DND-41 (cell line): Measurements from ENCODE around the gene SLC22A17.
A peak's percentile ranks its signal among the peaks of the same experiment; 100 is the strongest.

Source experiments
- ATAC-seq: fragments of 200-7000 bp; cut with Tn5 transposase; 3 replicates; pipeline ENCODE4 v1.9.1; 2021; ENCODE audit warnings: low read depth; ENCODE audit not compliant: insufficient read depth
- DNase-seq: peaks from one replicate; pipeline ENCODE4 v3.0.0-alpha.2; 2020
- H2AFZ ChIP-seq: 2 replicates; pipeline ENCODE4 v1.6.0; 2012; ENCODE audit warnings: low read depth, low read length
- H3K27ac ChIP-seq: 2 replicates; pipeline ENCODE4 v1.5.1; 2012; ENCODE audit warnings: low read length, inconsistent platforms
- H3K27me3 ChIP-seq: fragments of 200-600 bp; sonication (generic); 2 replicates; pipeline ENCODE4 v1.6.0; 2012; ENCODE audit warnings: low read length, mild to moderate bottlenecking, inconsistent platforms; ENCODE audit not compliant: insufficient read depth, poor library complexity
- H3K36me3 ChIP-seq: 2 replicates; pipeline ENCODE4 v1.5.1; 2012; ENCODE audit warnings: low read length, inconsistent platforms; ENCODE audit not compliant: insufficient read depth
- H3K4me1 ChIP-seq: 2 replicates; pipeline ENCODE4 v1.5.1; 2012; ENCODE audit warnings: mild to moderate bottlenecking, low read length; ENCODE audit not compliant: insufficient read depth
- H3K4me2 ChIP-seq: 2 replicates; pipeline ENCODE4 v1.6.0; 2012; ENCODE audit warnings: mild to moderate bottlenecking, moderate library complexity, low read length, inconsistent platforms; ENCODE audit not compliant: insufficient read depth
- H3K4me3 ChIP-seq, 2 experiments: fragments of 200-600 bp in 1 of 2; shearing (Covaris generic) in 1 of 2; 2 replicates each; pipeline ENCODE4 v1.5.1; 2012 to 2016; ENCODE audit warnings: inconsistent platforms in 2 of 2, low read length in 2 of 2, mild to moderate bottlenecking in 2 of 2, low read depth in 1 of 2, moderate library complexity in 1 of 2
- H3K79me2 ChIP-seq: 2 replicates; pipeline ENCODE4 v1.6.0; 2012; ENCODE audit warnings: low read length, inconsistent platforms; ENCODE audit not compliant: insufficient read depth
- H3K9ac ChIP-seq: 2 replicates; pipeline ENCODE4 v1.6.0; 2012; ENCODE audit warnings: low read depth, mild to moderate bottlenecking, inconsistent platforms, low read length, moderate library complexity
- H3K9me3 ChIP-seq: 2 replicates; pipeline ENCODE4 v1.5.1; 2012; ENCODE audit warnings: low read length, moderate library complexity, mild to moderate bottlenecking, inconsistent platforms; ENCODE audit not compliant: insufficient read depth, severe bottlenecking
- H4K20me1 ChIP-seq: 2 replicates; pipeline ENCODE4 v1.6.0; 2012; ENCODE audit warnings: low read length; ENCODE audit not compliant: insufficient read depth
- EZH2 ChIP-seq: IDR thresholded peaks from 3 replicates; pipeline ENCODE4 v1.6.1; 2012; ENCODE audit warnings: borderline replicate concordance, low read depth, mild to moderate bottlenecking, moderate library complexity, low read length, inconsistent platforms; ENCODE audit not compliant: severe bottlenecking
- TF ChIP-seq, protein P1 (sequence below): IDR thresholded peaks from 2 replicates; pipeline ENCODE4 v1.5.1; 2012; ENCODE audit warnings: borderline replicate concordance, low read length, moderate library complexity, mild to moderate bottlenecking; ENCODE audit not compliant: poor library complexity, severe bottlenecking; ENCODE audit errors: extremely low read depth

SLC22A17 gene

GRCh38 chr14:23299986-23300686, 52.6 kb downstream of the SLC22A17 start:
- H3K27me3 ChIP-seq, result no peaks in the 10 kb centered on the region
- no peak for ATAC-seq
- DNase-seq, result no peak
- TF ChIP-seq, protein P1, sequence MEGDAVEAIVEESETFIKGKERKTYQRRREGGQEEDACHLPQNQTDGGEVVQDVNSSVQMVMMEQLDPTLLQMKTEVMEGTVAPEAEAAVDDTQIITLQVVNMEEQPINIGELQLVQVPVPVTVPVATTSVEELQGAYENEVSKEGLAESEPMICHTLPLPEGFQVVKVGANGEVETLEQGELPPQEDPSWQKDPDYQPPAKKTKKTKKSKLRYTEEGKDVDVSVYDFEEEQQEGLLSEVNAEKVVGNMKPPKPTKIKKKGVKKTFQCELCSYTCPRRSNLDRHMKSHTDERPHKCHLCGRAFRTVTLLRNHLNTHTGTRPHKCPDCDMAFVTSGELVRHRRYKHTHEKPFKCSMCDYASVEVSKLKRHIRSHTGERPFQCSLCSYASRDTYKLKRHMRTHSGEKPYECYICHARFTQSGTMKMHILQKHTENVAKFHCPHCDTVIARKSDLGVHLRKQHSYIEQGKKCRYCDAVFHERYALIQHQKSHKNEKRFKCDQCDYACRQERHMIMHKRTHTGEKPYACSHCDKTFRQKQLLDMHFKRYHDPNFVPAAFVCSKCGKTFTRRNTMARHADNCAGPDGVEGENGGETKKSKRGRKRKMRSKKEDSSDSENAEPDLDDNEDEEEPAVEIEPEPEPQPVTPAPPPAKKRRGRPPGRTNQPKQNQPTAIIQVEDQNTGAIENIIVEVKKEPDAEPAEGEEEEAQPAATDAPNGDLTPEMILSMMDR, result no peak
- TF ChIP-seq EZH2, result no peak
- peak overlapping the region; percentile 89 for H3K27ac ChIP-seq
- peak overlapping the region; percentile 82; the same call in 1 of the 2 replicates for H2AFZ ChIP-seq
- H3K4me1 ChIP-seq, result peaks cover 38% of the 10 kb centered on the region
- H3K79me2 ChIP-seq, result peaks cover 16% of the 10 kb centered on the region
- H3K4me3 ChIP-seq, result peak overlapping the region; percentile 70 to 87
- no peaks in the 10 kb centered on the region for H4K20me1 ChIP-seq
- H3K9me3 ChIP-seq, result no peaks in the 10 kb centered on the region
- peak overlapping the region; percentile 98 for H3K4me2 ChIP-seq
- H3K9ac ChIP-seq, result peak overlapping the region; percentile 90
- peaks cover 35% of the 10 kb centered on the region for H3K36me3 ChIP-seq

DNA sequence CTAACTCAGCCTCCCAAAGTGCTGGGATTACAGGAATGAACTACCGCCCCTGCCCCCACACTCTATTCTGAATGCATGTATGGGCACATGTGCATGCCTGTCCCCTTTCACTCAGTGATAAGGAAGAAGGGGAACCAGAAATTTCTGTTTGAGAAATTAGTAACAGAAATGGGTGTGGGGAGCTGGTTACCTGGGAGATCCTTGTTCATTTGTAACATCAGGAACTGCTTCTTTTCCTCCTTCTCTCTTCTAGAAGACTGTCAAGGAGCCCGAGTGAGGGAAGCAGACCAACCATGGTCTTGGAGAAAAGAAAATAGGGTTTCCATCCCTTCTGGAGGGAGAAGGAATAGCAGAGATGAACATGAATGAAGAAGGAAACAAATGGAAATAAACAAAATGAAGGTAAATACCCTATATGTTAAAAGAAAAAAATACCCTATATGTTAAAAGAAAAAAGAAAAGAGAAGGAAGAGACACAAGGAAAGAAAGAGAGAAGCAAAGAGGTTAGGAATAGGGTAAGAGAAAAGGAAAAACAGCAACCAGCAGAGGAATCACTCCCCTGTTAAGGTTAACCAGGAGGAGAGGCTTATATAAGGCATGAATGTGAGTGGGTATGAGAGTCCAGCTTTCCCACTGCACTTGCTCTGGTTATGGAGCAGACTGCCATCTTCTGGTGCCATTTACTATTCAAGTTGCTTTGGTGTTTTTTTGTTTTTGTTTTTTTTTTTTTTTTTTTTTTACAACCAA, 53.3 kb downstream of the SLC22A17 start:
- Histone ChIP-seq H2AFZ (no peak overlapping the region), H3K4me2 (peak overlapping the region; percentile 98; the same call in 1 of the 2 replicates), H3K27me3 (no peaks in the 10 kb centered on the region), H3K4me3 (no peak overlapping the region), H4K20me1 (no peaks in the 10 kb centered on the region), H3K9me3 (no peaks in the 10 kb centered on the region), H3K4me1 (peaks cover 37% of the 10 kb centered on the region), H3K9ac (peak overlapping the region; percentile 90; the same call in 1 of the 2 replicates), H3K36me3 (peaks cover 35% of the 10 kb centered on the region), H3K27ac (no peak overlapping the region), H3K79me2 (peaks cover 16% of the 10 kb centered on the region)
- DNase-seq, result no peak
- ATAC-seq, result no peak
- TF ChIP-seq, protein P1, result peak; percentile 32
- TF ChIP-seq EZH2, result no peak

DNA sequence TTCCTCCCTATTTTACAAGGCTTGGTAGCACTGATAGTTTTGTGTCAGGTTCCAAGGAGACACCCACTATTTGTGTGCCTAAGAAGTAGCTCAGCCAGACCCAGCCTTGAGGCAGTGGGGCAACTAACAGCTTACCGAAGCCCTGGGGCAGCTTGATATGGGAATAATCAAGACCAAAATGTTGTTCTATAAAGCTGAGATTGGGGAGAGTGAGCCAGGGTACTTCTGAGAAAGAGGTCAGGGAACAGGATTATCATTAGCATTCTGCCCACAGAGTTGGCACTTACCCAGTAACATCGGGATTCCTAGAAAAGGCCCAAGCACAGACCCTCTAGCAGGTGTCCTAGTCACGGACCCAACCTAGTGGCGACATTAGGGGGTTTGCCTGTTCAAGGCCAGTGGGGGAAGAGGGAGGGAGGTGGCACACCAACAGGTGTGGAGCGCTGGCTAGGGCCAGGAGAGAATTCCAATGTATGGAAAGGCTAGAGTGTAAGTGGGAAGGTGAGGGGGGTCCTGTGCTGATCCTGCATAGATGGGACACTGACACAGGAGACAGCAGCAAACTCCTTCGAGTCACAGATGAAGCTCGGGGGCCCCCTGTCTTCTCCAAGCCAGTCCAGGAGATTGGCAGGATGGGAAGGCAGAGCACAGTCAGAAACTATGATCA, 54.9 kb downstream of the SLC22A17 start:
- ATAC-seq (no peak), DNase-seq (no peak)
- no peaks in the 10 kb centered on the region for H4K20me1 ChIP-seq
- H3K79me2 ChIP-seq, result peaks cover 14% of the 10 kb centered on the region
- H3K4me2 ChIP-seq, result no peak overlapping the region
- peaks cover 35% of the 10 kb centered on the region for H3K36me3 ChIP-seq
- no peak overlapping the region for H3K4me3 ChIP-seq
- H3K27ac ChIP-seq, result no peak overlapping the region
- no peak overlapping the region for H2AFZ ChIP-seq
- H3K9ac ChIP-seq, result no peak overlapping the region
- TF ChIP-seq EZH2, result no peak
- TF ChIP-seq, protein P1, result no peak
- no peaks in the 10 kb centered on the region for H3K27me3 ChIP-seq
- peaks cover 30% of the 10 kb centered on the region for H3K4me1 ChIP-seq
- H3K9me3 ChIP-seq, result no peaks in the 10 kb centered on the region
